HepG2 (cell line): ENCODE data around the gene HSD3B7. TPM values are rescaled to one million over a fixed set of nuclear protein-coding genes. Genes with fewer than 3 reads are reported as not detected.

Experiments used
- CCAR2 ChIP-seq: fragments of 200-400 bp; formaldehyde crosslinking; optimal IDR thresholded peaks from 2 replicates; pipeline ENCODE3; 2018; ENCODE audit warnings: low read depth, mild to moderate bottlenecking, low read length, moderate library complexity
- ELF1 ChIP-seq: sonication (generic); formaldehyde crosslinking; IDR thresholded peaks from 2 replicates; pipeline ENCODE4 v1.4.0; 2020; ENCODE audit warnings: missing genetic modification reagents
- GZF1 ChIP-seq: sonication (generic); formaldehyde crosslinking; IDR thresholded peaks from 2 replicates; pipeline ENCODE4 v1.5.1; 2020; ENCODE audit warnings: mild to moderate bottlenecking, missing genetic modification reagents
- JUN ChIP-seq: sonication (generic); formaldehyde crosslinking; IDR thresholded peaks from 2 replicates; pipeline ENCODE4 v1.4.0; 2020; ENCODE audit warnings: mild to moderate bottlenecking, missing genetic modification reagents
- MLLT10 ChIP-seq: sonication (generic); formaldehyde crosslinking; IDR thresholded peaks from 2 replicates; pipeline ENCODE4 v1.4.0; 2020; ENCODE audit warnings: missing genetic modification reagents
- NFIC ChIP-seq: IDR thresholded peaks from 2 replicates; pipeline ENCODE4 v1.6.1; 2012; ENCODE audit warnings: mild to moderate bottlenecking, low read length, inconsistent platforms
- RFX3 ChIP-seq: IDR thresholded peaks from 2 replicates; pipeline ENCODE4 v1.6.1; 2016; ENCODE audit warnings: missing biosample characterization, missing genetic modification reagents
- SIX4 ChIP-seq: sonication (generic); formaldehyde crosslinking; IDR thresholded peaks from 2 replicates; pipeline ENCODE4 v1.4.0; 2020; ENCODE audit warnings: missing genetic modification reagents
- SNAI1 ChIP-seq: sonication (generic); formaldehyde crosslinking; IDR thresholded peaks from 2 replicates; pipeline ENCODE4 v1.5.0; 2020; ENCODE audit warnings: mild to moderate bottlenecking, missing genetic modification reagents, borderline replicate concordance
- SP1 ChIP-seq, 2 experiments: fragments of 450-650 bp in 1 of 2; sonication (generic) in 1 of 2; formaldehyde crosslinking in 1 of 2; IDR thresholded peaks; 2 replicates each; pipeline versions ENCODE4 v1.4.0 to v1.6.1; 2016 to 2020; ENCODE audit warnings: missing genetic modification reagents in 1 of 2
- TCF7L2 ChIP-seq: IDR thresholded peaks from 2 replicates; pipeline ENCODE4 v1.6.1; 2011; ENCODE audit warnings: mild to moderate bottlenecking, low read depth, low read length, moderate library complexity
- ZKSCAN1 ChIP-seq: fragments of 150-350 bp; IDR thresholded peaks from 2 replicates; pipeline ENCODE4 v1.6.1; 2014; ENCODE audit warnings: low read length
- ZNF24 ChIP-seq: fragments of 450-650 bp; IDR thresholded peaks from 2 replicates; pipeline ENCODE4 v1.6.1; 2017; ENCODE audit warnings: antibody characterized with exemption, mild to moderate bottlenecking
- ZNF335 ChIP-seq: sonication (generic); formaldehyde crosslinking; IDR thresholded peaks from 2 replicates; pipeline ENCODE4 v1.4.0; 2020; ENCODE audit warnings: missing genetic modification reagents
- ZNF367 ChIP-seq: sonication (generic); formaldehyde crosslinking; IDR thresholded peaks from 2 replicates; pipeline ENCODE4 v1.4.0; 2020; ENCODE audit warnings: missing genetic modification reagents, borderline replicate concordance
- ZNF547 ChIP-seq: sonication (generic); formaldehyde crosslinking; IDR thresholded peaks from 2 replicates; pipeline ENCODE4 v1.5.1; 2020; ENCODE audit warnings: mild to moderate bottlenecking, missing genetic modification reagents
- ZNF747 ChIP-seq: sonication (generic); formaldehyde crosslinking; IDR thresholded peaks from 2 replicates; pipeline ENCODE4 v1.8.1; 2023; ENCODE audit warnings: missing genetic modification reagents, mild to moderate bottlenecking, borderline replicate concordance
- polyA plus RNA-seq, 8 experiments: library from polyadenylated mRNA; depleted of rRNA in 3 of 8; stranded (reverse) in 7 of 8; unstranded in 1 of 8; fragments of >200 nt; fragmentation: Illumina TruSeq in 4 of 8; extraction: Trizol in 4 of 8; gene quantifications; 2 replicates each; pipeline versions ENCODE4 v1.2.1 to v1.2.3, GENCODE V29; 2011 to 2016; ENCODE audit warnings: low read depth in 4 of 8, missing spikeins in 1 of 8, mixed read lengths in 1 of 8; ENCODE audit not compliant: insufficient read depth in 1 of 8
- total RNA-seq, 5 experiments: library from RNA; depleted of rRNA; stranded (reverse); fragments of >200 nt; fragmentation: Illumina TruSeq; extraction: Trizol; gene quantifications; 2 replicates each; pipeline ENCODE4 v1.2.3, GENCODE V29; 2016; ENCODE audit warnings: low read depth in 1 of 5
- TF ChIP-seq, protein P1 (sequence below): sonication (generic); formaldehyde crosslinking; IDR thresholded peaks from 2 replicates; pipeline ENCODE4 v1.4.0; 2020; ENCODE audit warnings: missing genetic modification reagents, borderline replicate concordance
- TF ChIP-seq, protein P2 (sequence below): sonication (generic); formaldehyde crosslinking; IDR thresholded peaks from 2 replicates; pipeline ENCODE4 v1.9.0; 2022; ENCODE audit warnings: low read depth, missing genetic modification reagents
- TF ChIP-seq, protein P3 (sequence below): sonication (generic); formaldehyde crosslinking; IDR thresholded peaks from 2 replicates; pipeline ENCODE4 v1.4.0; 2020; ENCODE audit warnings: mild to moderate bottlenecking, missing genetic modification reagents
- TF ChIP-seq, protein P4 (sequence below): sonication (generic); formaldehyde crosslinking; IDR thresholded peaks from 2 replicates; pipeline ENCODE4 v1.5.0; 2020; ENCODE audit warnings: missing genetic modification reagents
- TF ChIP-seq, protein P5 (sequence below): sonication (generic); formaldehyde crosslinking; IDR thresholded peaks from 2 replicates; pipeline ENCODE4 v1.8.0; 2022; ENCODE audit warnings: missing genetic modification reagents, mild to moderate bottlenecking, borderline replicate concordance
- TF ChIP-seq, protein P6 (sequence below): sonication (generic); formaldehyde crosslinking; IDR thresholded peaks from 2 replicates; pipeline ENCODE4 v1.9.0; 2022; ENCODE audit warnings: missing genetic modification reagents, mild to moderate bottlenecking, borderline replicate concordance

The HSD3B7 gene
- total and polyA plus RNA-seq, 2 of the 13 experiments (the other 11 are each of a cell fraction or from before 2014, with no cell fraction given), result 32.9 to 69.7 TPM

DNA sequence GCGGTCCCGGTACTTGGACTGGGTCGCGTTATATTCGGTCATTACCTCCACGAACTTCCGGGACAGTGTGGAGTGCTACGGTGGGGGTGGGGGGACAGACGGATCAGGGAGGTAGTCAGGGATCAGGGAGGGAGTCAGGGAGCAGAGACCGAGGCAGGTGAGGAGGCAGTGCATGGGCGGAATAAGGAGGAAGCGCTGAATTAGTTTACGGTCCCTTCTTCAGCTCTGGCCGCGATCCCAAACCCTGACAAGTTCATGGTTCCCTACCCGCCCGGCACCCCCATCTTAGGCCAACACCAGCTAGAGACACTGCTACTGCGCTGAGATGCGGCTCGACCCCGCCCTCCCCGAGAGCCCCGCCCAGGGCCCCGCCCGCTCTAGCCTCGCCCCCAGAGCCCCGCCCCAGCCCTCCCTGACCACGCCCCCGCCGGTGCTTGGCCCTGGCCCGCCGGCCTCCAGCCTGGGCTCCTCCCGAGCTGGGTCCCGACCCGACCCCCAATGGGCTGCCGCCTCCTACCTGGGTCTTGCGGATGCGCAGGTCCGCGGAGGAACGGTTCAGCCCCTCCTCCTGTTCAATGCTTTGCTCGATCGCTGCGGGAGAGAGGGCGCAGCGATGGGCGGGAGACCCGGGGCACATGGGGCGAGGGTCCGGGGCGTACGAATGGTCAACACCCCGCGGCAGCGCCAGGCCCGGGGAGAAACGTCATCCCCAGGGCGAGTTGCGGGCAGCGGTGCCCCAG lies 12.1 kb downstream of the HSD3B7 start (continued):
- TF ChIP-seq, protein P1, sequence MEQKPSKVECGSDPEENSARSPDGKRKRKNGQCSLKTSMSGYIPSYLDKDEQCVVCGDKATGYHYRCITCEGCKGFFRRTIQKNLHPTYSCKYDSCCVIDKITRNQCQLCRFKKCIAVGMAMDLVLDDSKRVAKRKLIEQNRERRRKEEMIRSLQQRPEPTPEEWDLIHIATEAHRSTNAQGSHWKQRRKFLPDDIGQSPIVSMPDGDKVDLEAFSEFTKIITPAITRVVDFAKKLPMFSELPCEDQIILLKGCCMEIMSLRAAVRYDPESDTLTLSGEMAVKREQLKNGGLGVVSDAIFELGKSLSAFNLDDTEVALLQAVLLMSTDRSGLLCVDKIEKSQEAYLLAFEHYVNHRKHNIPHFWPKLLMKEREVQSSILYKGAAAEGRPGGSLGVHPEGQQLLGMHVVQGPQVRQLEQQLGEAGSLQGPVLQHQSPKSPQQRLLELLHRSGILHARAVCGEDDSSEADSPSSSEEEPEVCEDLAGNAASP, result peak; percentile 58; the same call in 1 of the 2 replicates
- TF ChIP-seq ZNF747 (peak; percentile 89; the same call in 1 of the 2 replicates), SP1 (IDR thresholded peaks at IDR 0.05) (no peak), SP1 (CRISPR knock-in tag; IDR thresholded peaks at IDR 0.05) (peak; percentile 71), SNAI1 (CRISPR knock-in tag) (no peak), JUN (peak; percentile 20; the same call in 1 of the 2 replicates), SIX4 (CRISPR knock-in tag) (no peak; the same call in 1 of the 2 replicates), GZF1 (CRISPR knock-in tag) (peak; percentile 62; the same call in 1 of the 2 replicates), ELF1 (CRISPR knock-in tag) (peak; percentile 19), TCF7L2 (no peak), ZNF335 (CRISPR knock-in tag) (no peak; the same call in 1 of the 2 replicates), ZNF367 (CRISPR knock-in tag) (no peak), ZKSCAN1 (no peak), NFIC (no peak), RFX3 (CRISPR knock-in tag) (no peak), ZNF24 (no peak), CCAR2 (no peak), MLLT10 (CRISPR knock-in tag) (no peak), ZNF547 (CRISPR knock-in tag) (no peak)
- TF ChIP-seq, protein P2, sequence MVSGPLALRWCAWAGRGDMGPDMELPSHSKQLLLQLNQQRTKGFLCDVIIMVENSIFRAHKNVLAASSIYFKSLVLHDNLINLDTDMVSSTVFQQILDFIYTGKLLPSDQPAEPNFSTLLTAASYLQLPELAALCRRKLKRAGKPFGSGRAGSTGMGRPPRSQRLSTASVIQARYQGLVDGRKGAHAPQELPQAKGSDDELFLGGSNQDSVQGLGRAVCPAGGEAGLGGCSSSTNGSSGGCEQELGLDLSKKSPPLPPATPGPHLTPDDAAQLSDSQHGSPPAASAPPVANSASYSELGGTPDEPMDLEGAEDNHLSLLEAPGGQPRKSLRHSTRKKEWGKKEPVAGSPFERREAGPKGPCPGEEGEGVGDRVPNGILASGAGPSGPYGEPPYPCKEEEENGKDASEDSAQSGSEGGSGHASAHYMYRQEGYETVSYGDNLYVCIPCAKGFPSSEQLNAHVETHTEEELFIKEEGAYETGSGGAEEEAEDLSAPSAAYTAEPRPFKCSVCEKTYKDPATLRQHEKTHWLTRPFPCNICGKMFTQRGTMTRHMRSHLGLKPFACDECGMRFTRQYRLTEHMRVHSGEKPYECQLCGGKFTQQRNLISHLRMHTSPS, result peak; percentile 54; the same call in 1 of the 2 replicates
- TF ChIP-seq, protein P3, sequence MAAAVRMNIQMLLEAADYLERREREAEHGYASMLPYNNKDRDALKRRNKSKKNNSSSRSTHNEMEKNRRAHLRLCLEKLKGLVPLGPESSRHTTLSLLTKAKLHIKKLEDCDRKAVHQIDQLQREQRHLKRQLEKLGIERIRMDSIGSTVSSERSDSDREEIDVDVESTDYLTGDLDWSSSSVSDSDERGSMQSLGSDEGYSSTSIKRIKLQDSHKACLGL (CRISPR knock-in tag), result peak; percentile 73
- TF ChIP-seq, protein P4, sequence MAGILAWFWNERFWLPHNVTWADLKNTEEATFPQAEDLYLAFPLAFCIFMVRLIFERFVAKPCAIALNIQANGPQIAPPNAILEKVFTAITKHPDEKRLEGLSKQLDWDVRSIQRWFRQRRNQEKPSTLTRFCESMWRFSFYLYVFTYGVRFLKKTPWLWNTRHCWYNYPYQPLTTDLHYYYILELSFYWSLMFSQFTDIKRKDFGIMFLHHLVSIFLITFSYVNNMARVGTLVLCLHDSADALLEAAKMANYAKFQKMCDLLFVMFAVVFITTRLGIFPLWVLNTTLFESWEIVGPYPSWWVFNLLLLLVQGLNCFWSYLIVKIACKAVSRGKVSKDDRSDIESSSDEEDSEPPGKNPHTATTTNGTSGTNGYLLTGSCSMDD, result no peak
- TF ChIP-seq, protein P5, sequence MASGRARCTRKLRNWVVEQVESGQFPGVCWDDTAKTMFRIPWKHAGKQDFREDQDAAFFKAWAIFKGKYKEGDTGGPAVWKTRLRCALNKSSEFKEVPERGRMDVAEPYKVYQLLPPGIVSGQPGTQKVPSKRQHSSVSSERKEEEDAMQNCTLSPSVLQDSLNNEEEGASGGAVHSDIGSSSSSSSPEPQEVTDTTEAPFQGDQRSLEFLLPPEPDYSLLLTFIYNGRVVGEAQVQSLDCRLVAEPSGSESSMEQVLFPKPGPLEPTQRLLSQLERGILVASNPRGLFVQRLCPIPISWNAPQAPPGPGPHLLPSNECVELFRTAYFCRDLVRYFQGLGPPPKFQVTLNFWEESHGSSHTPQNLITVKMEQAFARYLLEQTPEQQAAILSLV (CRISPR knock-in tag), result peak; percentile 81
- TF ChIP-seq, protein P6, sequence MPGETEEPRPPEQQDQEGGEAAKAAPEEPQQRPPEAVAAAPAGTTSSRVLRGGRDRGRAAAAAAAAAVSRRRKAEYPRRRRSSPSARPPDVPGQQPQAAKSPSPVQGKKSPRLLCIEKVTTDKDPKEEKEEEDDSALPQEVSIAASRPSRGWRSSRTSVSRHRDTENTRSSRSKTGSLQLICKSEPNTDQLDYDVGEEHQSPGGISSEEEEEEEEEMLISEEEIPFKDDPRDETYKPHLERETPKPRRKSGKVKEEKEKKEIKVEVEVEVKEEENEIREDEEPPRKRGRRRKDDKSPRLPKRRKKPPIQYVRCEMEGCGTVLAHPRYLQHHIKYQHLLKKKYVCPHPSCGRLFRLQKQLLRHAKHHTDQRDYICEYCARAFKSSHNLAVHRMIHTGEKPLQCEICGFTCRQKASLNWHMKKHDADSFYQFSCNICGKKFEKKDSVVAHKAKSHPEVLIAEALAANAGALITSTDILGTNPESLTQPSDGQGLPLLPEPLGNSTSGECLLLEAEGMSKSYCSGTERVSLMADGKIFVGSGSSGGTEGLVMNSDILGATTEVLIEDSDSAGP (CRISPR knock-in tag), result peak; percentile 90
